Measurements from ENCODE around the gene SHOC1.

The SHOC1 gene

GRCh38 chr9:111831371-111832108 lies 36.8 kb upstream of the SHOC1 start:
- DNase-seq: no peak

GRCh38 chr9:111828193-111828592 lies 33.5 kb upstream of the SHOC1 start:
- Histone ChIP-seq H3K4me3 (no peak overlapping the region), H3K27ac (no peak overlapping the region), H3K36me3 (no peaks in the 10 kb centered on the region), H3K27me3 (no peaks in the 10 kb centered on the region), H3K4me1 (no peaks in the 10 kb centered on the region), H3K9me3 (no peaks in the 10 kb centered on the region)
- intact Hi-C loops (cut with DNase I; ENCODE audit: low total_unique reads): no loop called here
- no peak for DNase-seq
- TF ChIP-seq CTCF (IDR thresholded peaks at IDR 0.05): no peak

More at GRCh38 chr9:111831371-111832108, 36.8 kb upstream of the SHOC1 start:
- H3K4me1 ChIP-seq: no peaks in the 10 kb centered on the region
- no peaks in the 10 kb centered on the region for H3K9me3 ChIP-seq
- intact Hi-C loops (cut with DNase I; ENCODE audit: low total_unique reads): no loop called here
- TF ChIP-seq CTCF (IDR thresholded peaks at IDR 0.05): no peak
- no peak overlapping the region for H3K4me3 ChIP-seq
- no peak overlapping the region for H3K27ac ChIP-seq
- no peaks in the 10 kb centered on the region for H3K36me3 ChIP-seq
- no peaks in the 10 kb centered on the region for H3K27me3 ChIP-seq

- no peak for DNase-seq
- Histone ChIP-seq H3K27ac (no peak overlapping the region), H3K4me1 (no peaks in the 10 kb centered on the region), H3K36me3 (no peaks in the 10 kb centered on the region), H3K4me3 (no peak overlapping the region), H3K9me3 (no peaks in the 10 kb centered on the region), H3K27me3 (no peaks in the 10 kb centered on the region)
- TF ChIP-seq CTCF (IDR thresholded peaks at IDR 0.05): no peak
- intact Hi-C loops (cut with DNase I; ENCODE audit: low total_unique reads): no loop called here
Measured at GRCh38 chr9:111825468-111826145, 30.9 kb upstream of the SHOC1 start.

- Histone ChIP-seq H3K36me3 (no peaks in the 10 kb centered on the region), H3K9me3 (no peaks in the 10 kb centered on the region), H3K27me3 (no peaks in the 10 kb centered on the region), H3K27ac (no peak overlapping the region), H3K4me3 (no peak overlapping the region), H3K4me1 (no peaks in the 10 kb centered on the region)
- no peak for TF ChIP-seq CTCF (IDR thresholded peaks at IDR 0.05)
- intact Hi-C loops (cut with DNase I; ENCODE audit: low total_unique reads): no loop called here
- DNase-seq: no peak
Measured at GRCh38 chr9:111821006-111821528, 26.3 kb upstream of the SHOC1 start.

- no peaks in the 10 kb centered on the region for H3K4me1 ChIP-seq
- no peak for TF ChIP-seq CTCF (IDR thresholded peaks at IDR 0.05)
- H3K4me3 ChIP-seq: no peak overlapping the region
- DNase-seq: no peak
- H3K27me3 ChIP-seq: no peaks in the 10 kb centered on the region
- no peak overlapping the region for H3K27ac ChIP-seq
- no peaks in the 10 kb centered on the region for H3K36me3 ChIP-seq
- intact Hi-C loops (cut with DNase I; ENCODE audit: low total_unique reads): no loop called here
- H3K9me3 ChIP-seq: no peaks in the 10 kb centered on the region
Measured at GRCh38 chr9:111819360-111819759, 24.6 kb upstream of the SHOC1 start.
